Fibroblast of lung (primary cell): ENCODE data around the gene GPR150.

Experiments used
- EZH2 ChIP-seq: IDR thresholded peaks from 2 replicates; pipeline ENCODE4 v1.5.1; 2012; ENCODE audit warnings: low read length, control low read depth, mild to moderate bottlenecking; ENCODE audit errors: missing control alignments
- TF ChIP-seq, protein P1 (sequence below), 2 donors: IDR thresholded peaks in 1 of 2; conservative IDR thresholded peaks in 1 of 2; 1 replicate in 1 of 2; 2 replicates in 1 of 2; pipeline ENCODE4 v1.5.1; 2011 to 2012; ENCODE audit warnings: low read length in 2 of 2, control low read depth in 1 of 2, inconsistent platforms in 1 of 2, low read depth in 1 of 2, mild to moderate bottlenecking in 1 of 2

- TF ChIP-seq, protein P1, sequence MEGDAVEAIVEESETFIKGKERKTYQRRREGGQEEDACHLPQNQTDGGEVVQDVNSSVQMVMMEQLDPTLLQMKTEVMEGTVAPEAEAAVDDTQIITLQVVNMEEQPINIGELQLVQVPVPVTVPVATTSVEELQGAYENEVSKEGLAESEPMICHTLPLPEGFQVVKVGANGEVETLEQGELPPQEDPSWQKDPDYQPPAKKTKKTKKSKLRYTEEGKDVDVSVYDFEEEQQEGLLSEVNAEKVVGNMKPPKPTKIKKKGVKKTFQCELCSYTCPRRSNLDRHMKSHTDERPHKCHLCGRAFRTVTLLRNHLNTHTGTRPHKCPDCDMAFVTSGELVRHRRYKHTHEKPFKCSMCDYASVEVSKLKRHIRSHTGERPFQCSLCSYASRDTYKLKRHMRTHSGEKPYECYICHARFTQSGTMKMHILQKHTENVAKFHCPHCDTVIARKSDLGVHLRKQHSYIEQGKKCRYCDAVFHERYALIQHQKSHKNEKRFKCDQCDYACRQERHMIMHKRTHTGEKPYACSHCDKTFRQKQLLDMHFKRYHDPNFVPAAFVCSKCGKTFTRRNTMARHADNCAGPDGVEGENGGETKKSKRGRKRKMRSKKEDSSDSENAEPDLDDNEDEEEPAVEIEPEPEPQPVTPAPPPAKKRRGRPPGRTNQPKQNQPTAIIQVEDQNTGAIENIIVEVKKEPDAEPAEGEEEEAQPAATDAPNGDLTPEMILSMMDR (conservative IDR thresholded peaks at IDR 0.05 in 1 of 2, IDR thresholded peaks at IDR 0.05 in 1 of 2; ENCODE audit: low read depth in 1 of 2, low read length in 2 of 2), result no peak
- TF ChIP-seq EZH2, result no peak
Observed at GRCh38 chr5:95634081-95634480, 14.2 kb downstream of the GPR150 start.
